GM23338 (cell line): ENCODE data around the gene MRPL24. TPM values are rescaled to one million over a fixed set of nuclear protein-coding genes. Genes with fewer than 3 reads are reported as not detected.

ENCODE experiments used
- ATAC-seq: fragments of 200-7000 bp; cut with Tn5 transposase; 3 replicates; pipeline ENCODE4 v1.9.1; 2020
- DNase-seq: peaks from one replicate; pipeline ENCODE4 v3.0.0-alpha.2; 2015; ENCODE audit warnings: low spot score
- H2AFZ ChIP-seq: fragments of 200-600 bp; sonication (generic); 2 replicates; pipeline ENCODE4 v1.8.0; 2016; ENCODE audit warnings: antibody characterized with exemption, mild to moderate bottlenecking, moderate library complexity
- H3F3A ChIP-seq: fragments of 200-600 bp; sonication (generic); replicated peaks from 2 replicates; pipeline ENCODE4 v1.8.0; 2017; ENCODE audit warnings: antibody characterized with exemption, mixed run types, low read depth
- H3K27ac ChIP-seq: fragments of 200-600 bp; sonication (generic); 2 replicates; pipeline ENCODE4 v1.6.1; 2016; ENCODE audit warnings: low read depth
- H3K27me3 ChIP-seq: fragments of 200-600 bp; sonication (generic); 2 replicates; pipeline ENCODE4 v1.8.0; 2016; ENCODE audit warnings: mild to moderate bottlenecking, mixed run types, moderate library complexity; ENCODE audit not compliant: insufficient read depth
- H3K36me3 ChIP-seq: fragments of 200-600 bp; sonication (generic); 2 replicates; pipeline ENCODE4 v1.8.0; 2016; ENCODE audit warnings: mild to moderate bottlenecking; ENCODE audit not compliant: insufficient read depth
- H3K4me1 ChIP-seq: fragments of 200-600 bp; sonication (generic); 2 replicates; pipeline ENCODE4 v1.8.0; 2016; ENCODE audit warnings: mild to moderate bottlenecking, moderate library complexity; ENCODE audit not compliant: insufficient read depth
- H3K4me2 ChIP-seq: fragments of 200-600 bp; sonication (generic); 2 replicates; pipeline ENCODE4 v1.7.1; 2017; ENCODE audit warnings: mixed run types
- H3K4me3 ChIP-seq: fragments of 200-600 bp; sonication (generic); 2 replicates; pipeline ENCODE4 v1.6.1; 2016; ENCODE audit warnings: mixed run types
- H3K79me2 ChIP-seq: fragments of 200-600 bp; sonication (generic); replicated peaks from 2 replicates; pipeline ENCODE4 v1.8.0; 2017; ENCODE audit warnings: mild to moderate bottlenecking; ENCODE audit not compliant: insufficient read depth
- H3K9me2 ChIP-seq: fragments of 200-600 bp; sonication (generic); 2 replicates; pipeline ENCODE4 v1.8.0; 2017; ENCODE audit not compliant: insufficient read depth
- H4K20me1 ChIP-seq: fragments of 200-600 bp; sonication (generic); replicated peaks from 2 replicates; pipeline ENCODE4 v1.8.0; 2017; ENCODE audit warnings: mild to moderate bottlenecking; ENCODE audit not compliant: insufficient read depth
- H3K27ac Mint-ChIP-seq: 2 replicates; pipeline ENCODE4 v1.8.0; 2020; ENCODE audit warnings: inconsistent platforms, mild to moderate bottlenecking, moderate library complexity, mixed read lengths
- H3K27me3 Mint-ChIP-seq: 3 replicates; pipeline ENCODE4 v1.8.0; 2022; ENCODE audit warnings: low read depth, mild to moderate bottlenecking, moderate library complexity, mixed read lengths, inconsistent platforms; ENCODE audit not compliant: insufficient read depth, poor library complexity
- H3K36me3 Mint-ChIP-seq: 3 replicates; pipeline ENCODE4 v1.8.0; 2021; ENCODE audit warnings: low read depth, mild to moderate bottlenecking, inconsistent platforms, moderate library complexity, mixed read lengths
- H3K4me1 Mint-ChIP-seq: 3 replicates; pipeline ENCODE4 v1.8.0; 2020; ENCODE audit warnings: mild to moderate bottlenecking, inconsistent platforms, mixed read lengths
- H3K4me3 Mint-ChIP-seq: 3 replicates; pipeline ENCODE4 v1.8.0; 2021; ENCODE audit warnings: moderate library complexity, mild to moderate bottlenecking, inconsistent platforms, mixed read lengths
- H3K9me3 Mint-ChIP-seq: 3 replicates; pipeline ENCODE4 v1.8.0; 2020; ENCODE audit warnings: moderate library complexity, mild to moderate bottlenecking, inconsistent platforms, mixed read lengths
- CREB1 ChIP-seq: fragments of 250-450 bp; sonication (Bioruptor Pico); IDR thresholded peaks from 2 replicates; pipeline ENCODE4 v1.5.0; 2020; ENCODE audit warnings: low read depth, mild to moderate bottlenecking, moderate library complexity
- JUNB ChIP-seq: IDR thresholded peaks from one replicate; pipeline ENCODE4 v1.6.1; 2016; ENCODE audit warnings: antibody characterized with exemption; ENCODE audit not compliant: unreplicated experiment
- POLR2AphosphoS5 ChIP-seq: IDR thresholded peaks from 2 replicates; pipeline ENCODE4 v1.6.1; 2016; ENCODE audit warnings: antibody characterized with exemption, low read depth
- ZNF114 ChIP-seq: fragments of 250-450 bp; sonication (Bioruptor Pico); IDR thresholded peaks from 2 replicates; pipeline ENCODE4 v1.5.0; 2020; ENCODE audit warnings: mild to moderate bottlenecking, moderate library complexity
- ZNF462 ChIP-seq: fragments of 250-450 bp; sonication (Bioruptor Pico); IDR thresholded peaks from 2 replicates; pipeline ENCODE4 v1.5.0; 2020; ENCODE audit warnings: mild to moderate bottlenecking, moderate library complexity
- polyA plus RNA-seq: library from polyadenylated mRNA; unstranded; fragments of >200 nt; fragmentation: Nextera tagmentation; extraction: Ambion mirVana; gene quantifications from 2 replicates; pipeline ENCODE4 v1.2.1, GENCODE V29; 2016
- total RNA-seq: library from RNA; depleted of rRNA; stranded (reverse); fragments of >200 nt; shearing (Covaris generic); gene quantifications from 2 replicates; pipeline ENCODE4 v1.2.3, GENCODE V29; 2014

MRPL24 gene
- total and polyA plus RNA-seq, 2 experiments from 2014 or later, result 18.8 to 45.7 TPM

GRCh38 chr1:156692925-156693847 lies 47.7 kb downstream of the MRPL24 start:
- peaks cover 7% of the 10 kb centered on the region for H3K36me3 Mint-ChIP-seq
- no peaks in the 10 kb centered on the region for H3K9me2 ChIP-seq
- H4K20me1 ChIP-seq, result no peaks in the 10 kb centered on the region
- H3K9me3 Mint-ChIP-seq, result no peaks in the 10 kb centered on the region; the same call in 2 of the 3 replicates
- peaks cover 22% of the 10 kb centered on the region for H3K27me3 ChIP-seq
- peaks cover 66% of the 10 kb centered on the region for H3K4me1 Mint-ChIP-seq
- TF ChIP-seq CREB1 (CRISPR knock-in tag) (peak; percentile 51), ZNF114 (0 out of 2 replicates have a peak, but pooled peaks have one; percentile 48), ZNF462 (peak; percentile 81), JUNB (no peak), POLR2AphosphoS5 (peak; percentile 44)
- H2AFZ ChIP-seq, result no peak overlapping the region
- peaks cover 53% of the 10 kb centered on the region for H3K4me1 ChIP-seq
- H3F3A ChIP-seq, result peaks cover 36% of the 10 kb centered on the region
- peak overlapping the region; percentile 55 for H3K4me3 Mint-ChIP-seq
- H3K27ac Mint-ChIP-seq, result peak overlapping the region; percentile 88
- ATAC-seq (peak; percentile 64), DNase-seq (peak; percentile 100)
- H3K27me3 Mint-ChIP-seq, result peaks cover 22% of the 10 kb centered on the region
- H3K4me3 ChIP-seq, result peak overlapping the region; percentile 51
- no peaks in the 10 kb centered on the region for H3K79me2 ChIP-seq
- H3K27ac ChIP-seq, result peak overlapping the region; percentile 97
- H3K36me3 ChIP-seq, result no peaks in the 10 kb centered on the region
- peak overlapping the region; percentile 89 for H3K4me2 ChIP-seq
